ENCODE measurements around the gene BACH2. TPM values are rescaled to one million over a fixed set of nuclear protein-coding genes. Genes with fewer than 3 reads are reported as not detected.

The BACH2 gene
- total and polyA plus RNA-seq, 4 donors = 11.0 to 16.7 (median 12.9) TPM

- Histone ChIP-seq H3K4me1 (ENCODE audit: control insufficient read depth, insufficient read depth, low read length) (peaks cover 13% of the 10 kb centered on the region), H3K4me3 (ENCODE audit: low read depth, low read length) (no peak overlapping the region), H3K27ac (ENCODE audit: low read depth, low read length) (no peak overlapping the region), H3K36me3 (ENCODE audit: control insufficient read depth, insufficient read depth, low read length) (no peaks in the 10 kb centered on the region), H3K27me3 (ENCODE audit: control insufficient read depth, insufficient read depth, low read length) (no peaks in the 10 kb centered on the region), H3K9me3 (ENCODE audit: control insufficient read depth, insufficient read depth, low read length) (no peaks in the 10 kb centered on the region)
- no peak for DNase-seq (ENCODE audit: low read depth in 4 of 6, low spot score in 6 of 6)
- 93% methylated on average over 2 of the region's 7 CpGs for WGBS (ENCODE audit: insufficient coverage)
These were observed 139.2 kb downstream of the BACH2 start for GRCh38 chr6:90157441-90157840.

- Histone ChIP-seq H3K9me3 (ENCODE audit: control insufficient read depth, insufficient read depth, low read length) (no peaks in the 10 kb centered on the region), H3K36me3 (ENCODE audit: control insufficient read depth, insufficient read depth, low read length) (no peaks in the 10 kb centered on the region), H3K4me1 (ENCODE audit: control insufficient read depth, insufficient read depth, low read length) (peaks cover 13% of the 10 kb centered on the region), H3K27me3 (ENCODE audit: control insufficient read depth, insufficient read depth, low read length) (no peaks in the 10 kb centered on the region), H3K4me3 (ENCODE audit: low read depth, low read length) (no peak overlapping the region), H3K27ac (ENCODE audit: low read depth, low read length) (no peak overlapping the region)
- 100% methylated on average over 1 of the region's 5 CpGs for WGBS (ENCODE audit: insufficient coverage)
- DNase-seq (ENCODE audit: low read depth in 4 of 6, low spot score in 6 of 6) = no peak
These were observed 139.8 kb downstream of the BACH2 start for GRCh38 chr6:90156861-90157260.

GRCh38 chr6:90154755-90155470, 141.7 kb downstream of the BACH2 start:
- DNase-seq (ENCODE audit: low read depth in 4 of 6, low spot score in 6 of 6) = peak in 1 of 6 donors; percentile 42
- Histone ChIP-seq H3K4me3 (ENCODE audit: low read depth, low read length) (no peak overlapping the region), H3K27me3 (ENCODE audit: control insufficient read depth, insufficient read depth, low read length) (no peaks in the 10 kb centered on the region), H3K4me1 (ENCODE audit: control insufficient read depth, insufficient read depth, low read length) (peaks cover 9% of the 10 kb centered on the region), H3K27ac (ENCODE audit: low read depth, low read length) (no peak overlapping the region), H3K36me3 (ENCODE audit: control insufficient read depth, insufficient read depth, low read length) (no peaks in the 10 kb centered on the region), H3K9me3 (ENCODE audit: control insufficient read depth, insufficient read depth, low read length) (no peaks in the 10 kb centered on the region)
- 51% methylated on average over 3 of the region's 8 CpGs for WGBS (ENCODE audit: insufficient coverage)

- Histone ChIP-seq H3K4me1 (ENCODE audit: control insufficient read depth, insufficient read depth, low read length) (peaks cover 11% of the 10 kb centered on the region), H3K9me3 (ENCODE audit: control insufficient read depth, insufficient read depth, low read length) (no peaks in the 10 kb centered on the region), H3K4me3 (ENCODE audit: low read depth, low read length) (no peak overlapping the region), H3K36me3 (ENCODE audit: control insufficient read depth, insufficient read depth, low read length) (no peaks in the 10 kb centered on the region), H3K27ac (ENCODE audit: low read depth, low read length) (no peak overlapping the region), H3K27me3 (ENCODE audit: control insufficient read depth, insufficient read depth, low read length) (no peaks in the 10 kb centered on the region)
- DNase-seq (ENCODE audit: low read depth in 4 of 6, low spot score in 6 of 6) = peak in 1 of 6 donors; percentile 47
- no CpG with 5 or more reads among the region's 4 CpGs for WGBS (ENCODE audit: insufficient coverage)
These were observed 144.8 kb downstream of the BACH2 start for GRCh38 chr6:90151576-90152422.

GRCh38 chr6:90149280-90149679, 147.4 kb downstream of the BACH2 start:
- H3K4me3 ChIP-seq (ENCODE audit: low read depth, low read length) = no peak overlapping the region
- no peaks in the 10 kb centered on the region for H3K36me3 ChIP-seq (ENCODE audit: control insufficient read depth, insufficient read depth, low read length)
- H3K27ac ChIP-seq (ENCODE audit: low read depth, low read length) = no peak overlapping the region
- no peaks in the 10 kb centered on the region for H3K27me3 ChIP-seq (ENCODE audit: control insufficient read depth, insufficient read depth, low read length)
- peaks cover 5% of the 10 kb centered on the region for H3K4me1 ChIP-seq (ENCODE audit: control insufficient read depth, insufficient read depth, low read length)
- H3K9me3 ChIP-seq (ENCODE audit: control insufficient read depth, insufficient read depth, low read length) = no peaks in the 10 kb centered on the region
- 83% methylated on average over 1 of the region's 3 CpGs for WGBS (ENCODE audit: insufficient coverage)
- no peak for DNase-seq (ENCODE audit: low read depth in 4 of 6, low spot score in 6 of 6)

- 87% methylated on average over 3 of the region's 5 CpGs for WGBS (ENCODE audit: insufficient coverage)
- no peak overlapping the region for H3K27ac ChIP-seq (ENCODE audit: low read depth, low read length)
- peaks cover 5% of the 10 kb centered on the region for H3K4me1 ChIP-seq (ENCODE audit: control insufficient read depth, insufficient read depth, low read length)
- no peaks in the 10 kb centered on the region for H3K27me3 ChIP-seq (ENCODE audit: control insufficient read depth, insufficient read depth, low read length)
- no peaks in the 10 kb centered on the region for H3K9me3 ChIP-seq (ENCODE audit: control insufficient read depth, insufficient read depth, low read length)
- no peak for DNase-seq (ENCODE audit: low read depth in 4 of 6, low spot score in 6 of 6)
- no peak overlapping the region for H3K4me3 ChIP-seq (ENCODE audit: low read depth, low read length)
- no peaks in the 10 kb centered on the region for H3K36me3 ChIP-seq (ENCODE audit: control insufficient read depth, insufficient read depth, low read length)
These were observed 147.8 kb downstream of the BACH2 start for GRCh38 chr6:90148867-90149266.

GRCh38 chr6:90146921-90147649, 149.6 kb downstream of the BACH2 start:
- H3K27me3 ChIP-seq (ENCODE audit: control insufficient read depth, insufficient read depth, low read length) = no peaks in the 10 kb centered on the region
- H3K36me3 ChIP-seq (ENCODE audit: control insufficient read depth, insufficient read depth, low read length) = no peaks in the 10 kb centered on the region
- 25% methylated on average over 9 of the region's 13 CpGs for WGBS (ENCODE audit: insufficient coverage)
- no peak overlapping the region for H3K4me3 ChIP-seq (ENCODE audit: low read depth, low read length)
- H3K4me1 ChIP-seq (ENCODE audit: control insufficient read depth, insufficient read depth, low read length) = peaks cover 5% of the 10 kb centered on the region
- no peaks in the 10 kb centered on the region for H3K9me3 ChIP-seq (ENCODE audit: control insufficient read depth, insufficient read depth, low read length)
- H3K27ac ChIP-seq (ENCODE audit: low read depth, low read length) = no peak overlapping the region
- DNase-seq (ENCODE audit: low read depth in 4 of 6, low spot score in 6 of 6) = peak in 2 of 6 donors; percentile 69 to 75

- 100% methylated on average over 3 of the region's 4 CpGs for WGBS (ENCODE audit: insufficient coverage)
- DNase-seq (ENCODE audit: low read depth in 4 of 6, low spot score in 6 of 6) = no peak
- no peak overlapping the region for H3K27ac ChIP-seq (ENCODE audit: low read depth, low read length)
- no peaks in the 10 kb centered on the region for H3K9me3 ChIP-seq (ENCODE audit: control insufficient read depth, insufficient read depth, low read length)
- H3K4me3 ChIP-seq (ENCODE audit: low read depth, low read length) = no peak overlapping the region
- H3K4me1 ChIP-seq (ENCODE audit: control insufficient read depth, insufficient read depth, low read length) = peaks cover 5% of the 10 kb centered on the region
- H3K27me3 ChIP-seq (ENCODE audit: control insufficient read depth, insufficient read depth, low read length) = no peaks in the 10 kb centered on the region
- no peaks in the 10 kb centered on the region for H3K36me3 ChIP-seq (ENCODE audit: control insufficient read depth, insufficient read depth, low read length)
These were observed 150.6 kb downstream of the BACH2 start for GRCh38 chr6:90146024-90146423.

- Histone ChIP-seq H3K36me3 (ENCODE audit: control insufficient read depth, insufficient read depth, low read length) (no peaks in the 10 kb centered on the region), H3K4me3 (ENCODE audit: low read depth, low read length) (no peak overlapping the region), H3K27me3 (ENCODE audit: control insufficient read depth, insufficient read depth, low read length) (no peaks in the 10 kb centered on the region), H3K9me3 (ENCODE audit: control insufficient read depth, insufficient read depth, low read length) (no peaks in the 10 kb centered on the region), H3K4me1 (ENCODE audit: control insufficient read depth, insufficient read depth, low read length) (peaks cover 5% of the 10 kb centered on the region), H3K27ac (ENCODE audit: low read depth, low read length) (no peak overlapping the region)
- DNase-seq (ENCODE audit: low read depth in 4 of 6, low spot score in 6 of 6) = no peak
- WGBS (ENCODE audit: insufficient coverage) = 100% methylated on average over 1 of the region's 3 CpGs
These were observed 151.6 kb downstream of the BACH2 start for GRCh38 chr6:90144928-90145555.

Measured in spinal cord (tissue), 10 donors.